HepG2 (cell line): ENCODE data around the gene CSH1. TPM values are rescaled to one million over a fixed set of nuclear protein-coding genes. Genes with fewer than 3 reads are reported as not detected.

Experiments
- BHLHE40 ChIP-seq: IDR thresholded peaks from 2 replicates; pipeline ENCODE4 v1.6.1; 2011; ENCODE audit warnings: low read length, improper control_type of control experiment
- EEA1 ChIP-seq: sonication (generic); formaldehyde crosslinking; IDR thresholded peaks from 2 replicates; pipeline ENCODE4 v1.5.1; 2020; ENCODE audit warnings: mild to moderate bottlenecking, missing genetic modification reagents, borderline replicate concordance
- ETV6 ChIP-seq: sonication (generic); formaldehyde crosslinking; conservative IDR thresholded peaks from 2 replicates; pipeline ENCODE4 v1.4.0; 2020; ENCODE audit warnings: missing genetic modification reagents
- MAX ChIP-seq: IDR thresholded peaks from 2 replicates; pipeline ENCODE4 v1.6.1; 2012; ENCODE audit warnings: inconsistent platforms
- NFYC ChIP-seq: IDR thresholded peaks from 2 replicates; pipeline ENCODE4 v1.6.1; 2016; ENCODE audit warnings: missing genetic modification reagents, missing compliant biosample characterization
- PAX8 ChIP-seq: sonication (generic); formaldehyde crosslinking; IDR thresholded peaks from 2 replicates; pipeline ENCODE4 v1.8.0; 2022; ENCODE audit warnings: mild to moderate bottlenecking, missing genetic modification reagents, borderline replicate concordance
- RCOR2 ChIP-seq: IDR thresholded peaks from 2 replicates; pipeline ENCODE4 v1.6.1; 2016; ENCODE audit warnings: missing biosample characterization, missing genetic modification reagents
- SAP130 ChIP-seq: IDR thresholded peaks from 2 replicates; pipeline ENCODE4 v1.6.1; 2016; ENCODE audit warnings: low read depth
- SRSF4 ChIP-seq: fragments of 200-400 bp; formaldehyde crosslinking; IDR thresholded peaks from one replicate; pipeline ENCODE4 v1.6.1; 2018; ENCODE audit warnings: mild to moderate bottlenecking, low read depth, low read length, moderate library complexity; ENCODE audit not compliant: poor library complexity, severe bottlenecking
- TAF15 ChIP-seq: fragments of 200-400 bp; formaldehyde crosslinking; IDR thresholded peaks from one replicate; pipeline ENCODE4 v1.6.1; 2018; ENCODE audit warnings: mild to moderate bottlenecking, low read depth, low read length; ENCODE audit not compliant: poor library complexity, severe bottlenecking
- TFDP1 ChIP-seq: IDR thresholded peaks from 2 replicates; pipeline ENCODE4 v1.6.1; 2016; ENCODE audit warnings: missing compliant biosample characterization, missing genetic modification reagents, borderline replicate concordance
- ZNF121 ChIP-seq: sonication (generic); formaldehyde crosslinking; IDR thresholded peaks from 2 replicates; pipeline ENCODE4 v1.5.0; 2020; ENCODE audit warnings: mild to moderate bottlenecking, missing genetic modification reagents
- ZNF207 ChIP-seq: fragments of 450-650 bp; IDR thresholded peaks from 2 replicates; pipeline ENCODE4 v1.6.1; 2016; ENCODE audit warnings: antibody characterized with exemption, borderline replicate concordance
- ZNF407 ChIP-seq: sonication (generic); formaldehyde crosslinking; IDR thresholded peaks from one replicate; pipeline ENCODE4 v1.5.1; 2020; ENCODE audit warnings: mild to moderate bottlenecking, missing genetic modification reagents; ENCODE audit errors: not compliant biosample characterization
- polyA plus RNA-seq, 8 experiments: library from polyadenylated mRNA; depleted of rRNA in 3 of 8; stranded (reverse) in 7 of 8; unstranded in 1 of 8; fragments of >200 nt; fragmentation: Illumina TruSeq in 4 of 8; extraction: Trizol in 4 of 8; gene quantifications; 2 replicates each; pipeline versions ENCODE4 v1.2.1 to v1.2.3, GENCODE V29; 2011 to 2016; ENCODE audit warnings: low read depth in 4 of 8, missing spikeins in 1 of 8, mixed read lengths in 1 of 8; ENCODE audit not compliant: insufficient read depth in 1 of 8
- total RNA-seq, 5 experiments: library from RNA; depleted of rRNA; stranded (reverse); fragments of >200 nt; fragmentation: Illumina TruSeq; extraction: Trizol; gene quantifications; 2 replicates each; pipeline ENCODE4 v1.2.3, GENCODE V29; 2016; ENCODE audit warnings: low read depth in 1 of 5
- TF ChIP-seq, protein P1 (sequence below): sonication (generic); formaldehyde crosslinking; IDR thresholded peaks from 2 replicates; pipeline ENCODE4 v1.5.1; 2020; ENCODE audit warnings: missing genetic modification reagents, mild to moderate bottlenecking, borderline replicate concordance
- TF ChIP-seq, protein P2 (sequence below): sonication (generic); formaldehyde crosslinking; IDR thresholded peaks from 2 replicates; pipeline ENCODE4 v1.5.1; 2020; ENCODE audit warnings: mild to moderate bottlenecking, missing genetic modification reagents, moderate library complexity

Gene CSH1
- total and polyA plus RNA-seq, 2 of the 13 experiments (the other 11 are each of a cell fraction or from before 2014, with no cell fraction given): not detected

DNA sequence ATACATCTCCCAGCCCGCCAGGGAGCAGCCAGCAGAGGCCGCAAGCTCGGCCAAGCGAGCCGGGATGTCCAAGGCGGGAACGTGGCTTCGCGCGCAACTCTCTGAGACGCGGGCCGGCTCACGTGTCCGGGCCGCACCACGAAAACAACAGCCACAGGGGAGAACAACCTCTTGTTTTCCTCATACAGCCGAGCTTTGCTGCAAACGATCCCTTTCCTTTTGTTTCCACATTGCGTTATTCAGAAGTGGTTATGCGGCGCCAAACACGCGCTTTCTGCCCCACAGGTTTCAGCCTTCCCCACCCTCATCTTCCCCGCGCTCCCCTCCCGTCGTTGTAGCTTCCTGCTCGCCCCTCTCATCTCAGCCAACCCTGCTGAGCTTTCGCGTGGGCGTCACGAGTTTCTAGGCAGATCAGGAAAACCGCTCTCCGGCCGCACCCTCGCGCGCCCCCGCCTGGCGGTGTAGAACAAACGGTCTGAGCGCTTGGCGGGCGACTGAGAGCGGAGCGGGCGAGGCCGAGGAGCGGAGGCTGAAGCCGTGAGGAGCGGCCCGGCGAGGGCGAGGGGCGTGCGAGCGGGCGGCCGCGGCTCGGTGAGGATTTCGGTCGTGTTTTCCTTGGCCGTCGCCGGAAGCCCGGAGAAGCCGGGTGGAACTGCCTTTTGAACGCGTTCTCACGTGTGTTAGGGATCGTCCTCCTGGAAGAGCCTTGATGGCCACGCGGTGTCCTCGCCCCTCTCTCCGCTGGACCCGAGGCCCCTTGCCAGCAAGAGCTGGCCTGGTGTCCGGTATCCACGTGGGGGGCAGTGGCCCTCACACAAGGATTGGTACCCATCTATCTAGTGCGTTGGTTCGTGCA is 47.3 kb downstream of the CSH1 start (continued):
- TF ChIP-seq MAX (peak; percentile 39; the same call in 1 of the 2 replicates), ZNF121 (no peak), BHLHE40 (peak; percentile 91), TFDP1 (peak; percentile 80; the same call in 1 of the 2 replicates), EEA1 (CRISPR knock-in tag) (no peak), TAF15 (peak; percentile 58), ETV6 (no peak), SAP130 (CRISPR knock-in tag) (peak; percentile 12; the same call in 1 of the 2 replicates), ZNF207 (no peak), ZNF407 (CRISPR knock-in tag) (no peak), NFYC (CRISPR knock-in tag) (peak; percentile 80), PAX8 (CRISPR knock-in tag) (no peak), SRSF4 (no peak), RCOR2 (CRISPR knock-in tag) (peak; percentile 50; the same call in 1 of the 2 replicates)
- TF ChIP-seq, protein P1, sequence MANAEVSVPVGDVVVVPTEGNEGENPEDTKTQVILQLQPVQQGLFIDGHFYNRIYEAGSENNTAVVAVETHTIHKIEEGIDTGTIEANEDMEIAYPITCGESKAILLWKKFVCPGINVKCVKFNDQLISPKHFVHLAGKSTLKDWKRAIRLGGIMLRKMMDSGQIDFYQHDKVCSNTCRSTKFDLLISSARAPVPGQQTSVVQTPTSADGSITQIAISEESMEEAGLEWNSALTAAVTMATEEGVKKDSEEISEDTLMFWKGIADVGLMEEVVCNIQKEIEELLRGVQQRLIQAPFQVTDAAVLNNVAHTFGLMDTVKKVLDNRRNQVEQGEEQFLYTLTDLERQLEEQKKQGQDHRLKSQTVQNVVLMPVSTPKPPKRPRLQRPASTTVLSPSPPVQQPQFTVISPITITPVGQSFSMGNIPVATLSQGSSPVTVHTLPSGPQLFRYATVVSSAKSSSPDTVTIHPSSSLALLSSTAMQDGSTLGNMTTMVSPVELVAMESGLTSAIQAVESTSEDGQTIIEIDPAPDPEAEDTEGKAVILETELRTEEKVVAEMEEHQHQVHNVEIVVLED (CRISPR knock-in tag): 0 out of 2 replicates have a peak, but pooled peaks have one; percentile 18
- TF ChIP-seq, protein P2, sequence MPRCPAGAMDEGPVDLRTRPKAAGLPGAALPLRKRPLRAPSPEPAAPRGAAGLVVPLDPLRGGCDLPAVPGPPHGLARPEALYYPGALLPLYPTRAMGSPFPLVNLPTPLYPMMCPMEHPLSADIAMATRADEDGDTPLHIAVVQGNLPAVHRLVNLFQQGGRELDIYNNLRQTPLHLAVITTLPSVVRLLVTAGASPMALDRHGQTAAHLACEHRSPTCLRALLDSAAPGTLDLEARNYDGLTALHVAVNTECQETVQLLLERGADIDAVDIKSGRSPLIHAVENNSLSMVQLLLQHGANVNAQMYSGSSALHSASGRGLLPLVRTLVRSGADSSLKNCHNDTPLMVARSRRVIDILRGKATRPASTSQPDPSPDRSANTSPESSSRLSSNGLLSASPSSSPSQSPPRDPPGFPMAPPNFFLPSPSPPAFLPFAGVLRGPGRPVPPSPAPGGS (CRISPR knock-in tag): no peak
